NCI-H524 treated with DMSO at 0.1 percent for 48 hours (cell line): ENCODE results near the gene SKAP1.
"Not testable (repeated sequence)": the region's sequence is repeated elsewhere in the genome, so short reads cannot be mapped to it uniquely, and the experiment has no call there.

Experiments
- DNase-seq: peaks from one replicate; lab custom pipeline; 2025; lab: John Stamatoyannopoulos, UW

Gene SKAP1

GRCh38 chr17:48429638-48430586, at the start of gene SKAP1:
Gene SKAP1, minus strand, starts transcription at chr17:48430214.
- no peak for DNase-seq

- DNase-seq: no peak
Measured at GRCh38 chr17:48479014-48479402, 49.0 kb upstream of the SKAP1 start.

GRCh38 chr17:48478224-48479013, 48.4 kb upstream of the SKAP1 start:
- DNase-seq: no peak

- DNase-seq: no peak
Measured at GRCh38 chr17:48477221-48477620, 47.2 kb upstream of the SKAP1 start.

GRCh38 chr17:48472411-48473281, 42.6 kb upstream of the SKAP1 start:
- DNase-seq: no peak

- DNase-seq: no peak
Measured at GRCh38 chr17:48471817-48472410, 41.9 kb upstream of the SKAP1 start.

- DNase-seq: no peak
Measured at GRCh38 chr17:48470388-48471034, 40.5 kb upstream of the SKAP1 start.

- DNase-seq: no peak
Measured at GRCh38 chr17:48469227-48469626, 39.2 kb upstream of the SKAP1 start.

- no peak for DNase-seq
Measured at GRCh38 chr17:48468299-48468698, 38.3 kb upstream of the SKAP1 start.

- no peak for DNase-seq
Measured at GRCh38 chr17:48465884-48466283, 35.9 kb upstream of the SKAP1 start.

- DNase-seq: no peak
Measured at GRCh38 chr17:48463526-48463925, 33.5 kb upstream of the SKAP1 start.

- no peak for DNase-seq
Measured at GRCh38 chr17:48462946-48463345, 32.9 kb upstream of the SKAP1 start.

GRCh38 chr17:48460052-48460451, 30.0 kb upstream of the SKAP1 start:
- no peak for DNase-seq

- DNase-seq: no peak
Measured at GRCh38 chr17:48459070-48459844, 29.2 kb upstream of the SKAP1 start.

- DNase-seq: no peak
Measured at GRCh38 chr17:48457080-48457836, 27.2 kb upstream of the SKAP1 start.

GRCh38 chr17:48456589-48456988, 26.6 kb upstream of the SKAP1 start:
- no peak for DNase-seq

GRCh38 chr17:48455791-48456190, 25.8 kb upstream of the SKAP1 start:
- no peak for DNase-seq

- no peak for DNase-seq
Measured at GRCh38 chr17:48453447-48453846, 23.4 kb upstream of the SKAP1 start.

GRCh38 chr17:48451489-48451888, 21.5 kb upstream of the SKAP1 start:
- no peak for DNase-seq

- not testable (repeated sequence) for DNase-seq
Measured at GRCh38 chr17:48449335-48449734, 19.3 kb upstream of the SKAP1 start.
